GM18526 (cell line): ENCODE results near the gene AMACR.

Source experiments
- POLR2A ChIP-seq: IDR thresholded peaks from 3 replicates; pipeline ENCODE4 v1.6.1; 2011; ENCODE audit not compliant: insufficient read length; ENCODE audit errors: extremely low read depth

Gene AMACR

DNA sequence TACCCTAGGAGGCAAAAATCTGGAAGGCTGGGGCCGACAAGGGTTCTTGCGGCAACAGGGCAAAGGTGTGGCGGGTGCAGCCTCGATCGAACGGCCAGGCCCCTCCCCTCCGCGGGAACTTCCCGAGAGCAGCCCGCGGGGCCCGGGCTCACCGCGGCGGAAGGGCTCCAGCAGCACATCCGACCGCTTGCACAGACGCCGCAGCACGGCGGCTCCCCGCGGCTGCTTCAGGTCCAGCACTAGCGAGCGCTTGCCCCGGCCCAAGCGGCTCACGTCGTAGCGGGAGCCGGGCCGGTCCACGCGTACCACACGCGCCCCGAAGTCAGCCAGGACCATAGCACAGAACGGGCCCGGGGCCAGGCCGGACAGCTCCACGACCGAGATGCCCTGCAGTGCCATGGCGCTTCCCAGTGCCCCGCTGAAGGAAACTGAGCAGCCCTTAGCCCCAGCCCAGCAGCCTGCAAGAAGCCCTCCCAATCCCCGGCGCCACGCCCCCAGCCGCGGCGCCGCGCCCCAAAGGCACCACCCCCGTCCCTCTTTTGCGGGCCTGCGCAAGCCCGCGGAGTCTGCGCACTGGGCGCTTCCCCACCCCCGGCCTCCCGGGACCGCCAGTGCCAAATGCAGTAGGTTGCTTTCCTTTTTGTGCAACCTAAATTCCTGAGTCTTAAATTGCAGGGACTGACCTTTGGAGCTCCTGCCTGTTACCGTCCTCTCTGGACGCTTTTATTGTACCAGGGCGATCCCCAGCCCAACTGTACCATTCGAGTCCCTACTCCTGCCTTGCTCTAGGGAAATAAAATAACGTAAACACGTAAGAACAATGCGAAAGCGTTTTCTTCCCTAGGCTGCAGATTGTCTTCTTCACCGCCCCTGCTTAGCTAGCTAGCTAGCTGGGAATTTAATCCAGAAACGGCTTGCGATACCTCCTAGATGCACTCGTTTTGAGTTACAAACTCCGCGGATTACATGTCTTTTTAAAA, at the start of gene AMACR:
AMACR (minus strand) TSS at position 430 of the 980 bp plus-strand sequence; CDS start at position 399, 31 bp downstream.
- TF ChIP-seq POLR2A: peak; percentile 98

DNA sequence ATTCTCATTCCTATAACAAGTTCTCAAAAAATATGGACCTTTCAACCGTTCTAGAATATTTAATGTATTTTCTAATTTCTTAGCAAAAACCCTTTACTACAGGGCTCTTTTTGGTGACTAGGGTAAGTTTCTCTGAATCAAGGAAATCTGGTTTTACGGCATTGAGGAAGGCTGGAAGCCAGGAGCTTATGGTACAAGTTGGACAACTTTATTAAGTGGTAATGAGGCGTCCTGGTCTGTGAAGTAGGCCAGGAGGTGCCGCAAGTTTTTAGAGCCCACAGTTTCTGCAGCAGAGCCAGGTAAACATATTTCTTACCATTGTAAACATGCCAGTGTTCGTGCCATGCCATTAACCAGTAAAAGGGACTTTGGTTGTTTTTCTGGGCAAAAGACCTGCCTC, 49.7 kb upstream of the AMACR start:
- no peak for TF ChIP-seq POLR2A

DNA sequence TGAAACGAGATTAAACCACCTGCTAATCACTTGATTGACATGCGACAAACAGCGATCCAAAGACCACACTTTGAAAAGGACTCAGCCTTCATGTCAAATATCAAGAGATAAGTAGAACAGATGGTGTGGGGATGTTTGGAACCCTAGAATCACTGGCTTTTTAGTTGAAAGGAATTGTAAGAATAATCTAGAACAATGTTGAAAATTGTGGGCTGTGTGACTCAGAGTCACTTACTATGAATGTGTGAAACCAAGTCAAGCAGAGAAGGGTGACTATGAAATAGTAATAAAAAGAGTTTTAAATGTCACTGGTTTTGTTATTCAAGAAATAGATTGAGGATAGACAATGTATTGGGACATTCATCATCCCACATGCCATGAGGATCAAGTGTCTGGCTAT, 49.3 kb upstream of the AMACR start:
- TF ChIP-seq POLR2A: no peak

DNA sequence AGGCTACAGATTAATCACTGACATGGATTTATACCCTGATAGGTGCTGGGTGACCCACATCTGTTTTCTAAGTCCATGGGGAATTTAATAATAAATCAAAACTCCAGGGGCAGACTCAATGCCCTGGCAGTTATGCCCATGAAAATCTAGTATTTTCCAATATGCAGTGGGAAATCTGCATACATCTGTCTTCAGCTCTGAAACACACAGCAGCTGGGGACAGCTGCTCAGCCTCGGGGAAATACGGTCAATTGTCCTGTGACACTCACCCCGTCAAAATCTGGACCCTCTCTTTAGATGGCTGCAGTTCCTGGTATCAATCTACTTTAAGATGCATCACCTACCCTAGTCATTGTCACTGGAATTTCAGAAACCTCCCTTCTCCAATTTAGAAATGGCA, 47.8 kb upstream of the AMACR start:
- TF ChIP-seq POLR2A: no peak

DNA sequence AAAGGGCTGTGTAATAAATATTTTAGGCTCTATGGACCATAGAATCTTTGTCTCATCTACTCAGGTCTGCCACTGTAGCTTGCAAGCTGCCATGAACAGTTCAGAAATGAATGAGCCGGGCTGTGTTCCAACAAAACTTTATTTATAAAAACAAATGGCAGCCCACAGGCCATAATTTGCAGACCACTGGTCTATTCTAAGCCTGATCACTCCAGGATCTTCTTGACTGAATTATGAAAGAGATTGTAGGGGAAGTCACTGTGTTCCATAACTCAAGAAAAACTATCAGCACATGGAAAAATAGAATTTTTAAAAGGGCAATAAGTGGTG, 46.5 kb upstream of the AMACR start:
- no peak for TF ChIP-seq POLR2A

DNA sequence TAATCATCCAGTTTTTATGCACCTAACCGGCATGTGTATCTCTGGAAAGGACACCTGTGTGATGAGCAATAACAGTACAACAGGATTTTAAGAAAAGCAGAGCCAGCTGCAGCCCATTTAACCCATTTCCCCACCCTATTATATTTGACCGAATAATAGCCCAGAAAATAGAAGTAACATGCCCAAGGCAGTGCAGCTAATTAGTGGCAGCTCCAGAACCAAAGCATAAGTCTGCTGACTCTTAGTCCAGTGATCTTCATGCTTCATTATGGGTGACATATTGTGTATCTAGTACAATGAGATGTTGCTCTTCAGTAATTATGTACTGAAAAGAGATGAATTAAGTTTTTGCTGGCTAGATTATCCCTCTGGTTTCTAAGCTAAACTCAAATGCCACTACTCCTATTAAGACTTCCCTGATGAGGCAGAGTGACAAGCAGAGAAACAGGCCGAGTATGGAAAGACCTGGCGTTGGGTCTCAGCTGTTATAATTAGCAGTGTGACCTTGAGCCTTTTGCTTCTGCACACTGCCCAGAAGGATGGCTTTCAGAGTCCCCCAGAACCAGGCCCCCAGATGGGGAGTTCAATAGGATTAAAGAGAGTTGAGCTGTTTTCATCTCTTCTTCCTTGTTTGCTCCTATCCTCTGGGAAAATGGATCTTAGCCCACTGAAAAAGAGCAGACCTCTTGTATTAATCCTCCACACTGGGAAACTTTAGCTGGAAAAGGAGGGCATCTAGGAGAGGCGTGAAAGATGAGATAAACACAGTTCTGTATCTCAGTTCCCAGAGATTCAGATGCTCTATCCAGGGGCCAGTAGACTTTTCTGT, 45.9 kb upstream of the AMACR start:
- TF ChIP-seq POLR2A: no peak

DNA sequence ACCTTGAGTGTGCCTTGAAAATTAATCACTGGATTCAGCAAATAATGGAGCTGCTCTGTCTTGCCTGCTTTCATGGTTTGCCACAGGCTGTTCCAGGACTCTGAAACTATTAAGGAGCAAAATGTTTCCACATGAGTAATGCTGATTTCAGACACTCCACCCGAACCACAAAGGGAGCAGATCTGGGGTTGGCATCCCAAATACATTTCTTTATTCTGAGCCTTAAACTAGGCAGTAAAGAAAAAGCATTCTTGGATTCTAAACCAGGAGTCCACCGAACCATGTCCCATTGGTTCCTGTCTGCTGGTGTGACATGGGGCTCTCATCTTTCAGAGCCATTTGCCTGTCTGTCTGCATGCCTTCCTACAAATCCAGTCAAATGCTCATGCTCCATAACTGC, 45.3 kb upstream of the AMACR start:
- TF ChIP-seq POLR2A: no peak

DNA sequence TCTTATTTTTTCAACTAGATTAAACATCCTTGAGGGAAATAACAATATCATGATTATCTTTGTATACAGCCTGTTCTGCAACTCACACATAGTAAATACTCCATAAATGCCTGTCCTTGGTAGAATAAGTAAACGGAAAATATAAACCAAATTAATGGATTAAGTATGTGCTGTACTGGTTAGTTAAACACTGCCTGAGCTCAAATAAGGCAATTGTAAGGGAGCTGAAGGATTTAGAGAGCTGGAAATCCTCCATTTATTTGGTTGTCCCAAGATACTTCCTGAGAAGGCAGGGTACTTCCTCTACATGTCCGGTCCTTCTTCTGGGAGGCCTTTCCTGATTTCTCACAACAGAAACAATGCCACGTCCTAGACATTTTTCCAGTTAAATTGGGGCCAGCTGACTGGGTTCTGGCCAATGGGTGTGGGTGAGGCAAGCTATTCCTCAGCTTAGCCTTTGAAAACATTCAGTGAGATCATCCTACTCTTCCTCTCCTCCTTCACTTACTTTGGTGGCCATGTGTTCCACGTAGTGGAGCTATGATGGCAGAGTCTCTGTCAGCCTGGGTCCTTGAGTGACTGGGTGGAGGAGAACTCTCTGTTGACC, 43.6 kb upstream of the AMACR start:
- TF ChIP-seq POLR2A: no peak

DNA sequence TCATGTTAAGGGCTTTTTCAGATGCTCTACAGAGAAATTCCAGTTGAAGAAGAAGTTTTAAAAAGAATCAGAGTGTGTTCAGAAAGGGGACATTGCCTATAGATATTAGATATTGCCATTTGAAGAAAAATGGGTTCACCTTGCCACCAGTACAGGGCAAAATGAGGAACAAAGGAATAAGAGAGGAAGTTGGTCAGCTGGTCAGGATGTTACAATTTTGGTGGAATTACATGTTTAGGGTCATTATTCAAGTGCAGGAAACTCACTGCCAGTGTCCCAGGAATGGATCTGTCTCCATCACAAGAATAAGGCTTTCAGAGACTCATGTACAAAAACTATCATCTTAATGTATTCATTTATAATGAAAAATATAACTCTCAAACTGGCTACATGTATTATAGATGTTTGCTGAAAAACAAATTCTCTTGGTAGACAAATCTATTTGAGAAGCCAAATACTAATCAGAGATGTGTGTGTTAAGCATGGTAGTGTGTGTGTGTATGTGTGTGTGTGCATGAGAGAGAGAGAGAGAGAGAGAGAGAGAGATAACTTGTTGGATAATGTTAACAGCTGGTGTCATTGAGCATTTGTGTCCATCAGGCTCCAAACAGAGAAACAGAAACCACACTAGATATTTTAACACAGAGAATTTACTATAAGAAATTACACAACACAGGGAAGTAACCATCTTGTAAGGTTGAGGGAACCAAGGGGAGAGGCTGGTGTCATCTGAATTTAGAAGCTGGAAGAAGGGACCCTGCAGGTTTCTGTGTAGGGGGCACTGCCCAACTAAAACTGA, 40.1 kb upstream of the AMACR start:
- TF ChIP-seq POLR2A: no peak

DNA sequence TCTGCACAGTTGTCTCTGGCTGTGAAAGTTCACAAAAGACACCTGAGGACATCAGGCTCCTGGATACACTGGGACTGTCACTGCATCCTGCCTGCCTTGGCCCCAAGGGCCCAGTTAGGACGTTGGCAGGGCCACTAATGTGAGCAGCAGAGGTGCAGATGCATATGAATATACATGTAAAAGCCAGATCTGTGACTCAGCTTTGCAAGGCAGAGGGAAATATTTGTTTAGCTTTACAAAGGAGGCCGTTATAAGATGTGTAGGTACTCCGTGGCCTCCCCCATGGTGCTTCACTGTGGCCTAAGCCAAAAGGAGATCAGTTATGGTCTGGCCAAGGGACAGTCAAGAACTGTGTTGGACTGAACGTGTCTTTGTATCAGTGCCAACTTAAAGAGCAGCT, 39.3 kb upstream of the AMACR start:
- TF ChIP-seq POLR2A: no peak

DNA sequence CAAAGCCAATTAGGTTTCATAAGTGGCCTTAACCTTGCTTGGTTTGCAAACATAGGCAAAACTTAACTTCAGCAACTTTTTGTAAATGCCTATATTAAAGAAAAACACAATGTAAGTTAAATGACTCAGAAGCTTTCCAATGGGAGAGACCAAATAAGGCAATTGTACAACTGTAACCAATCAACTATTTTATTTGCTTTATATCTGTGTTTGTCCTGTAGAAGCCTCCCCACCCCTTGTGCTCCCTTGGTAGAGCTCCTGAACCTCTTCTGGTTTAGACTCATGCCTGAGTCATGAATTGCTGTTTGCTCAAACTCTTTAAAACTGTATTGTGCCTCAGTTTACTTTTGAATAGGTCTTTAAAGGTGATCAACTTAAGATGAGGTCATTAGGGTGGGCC, 38.1 kb upstream of the AMACR start:
- no peak for TF ChIP-seq POLR2A

DNA sequence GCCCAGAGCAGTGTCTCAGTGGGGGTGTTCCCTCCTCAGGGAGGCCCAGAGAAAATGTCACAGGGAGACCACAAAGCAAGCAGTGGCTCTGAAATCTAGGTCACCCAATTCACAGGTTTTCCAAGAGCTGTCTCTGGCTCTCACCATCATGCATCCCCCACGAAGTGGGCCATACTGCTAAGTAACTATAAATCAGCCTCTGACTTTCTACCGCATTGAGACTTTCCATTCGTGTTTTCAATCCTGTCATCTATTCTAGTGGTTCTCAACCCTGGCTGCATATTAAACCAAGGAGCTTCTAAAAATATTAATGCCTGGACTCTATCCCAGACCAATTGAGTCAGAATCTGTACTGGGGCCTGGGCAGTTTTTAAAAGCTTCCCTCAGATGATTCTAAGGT, 37.2 kb upstream of the AMACR start:
- TF ChIP-seq POLR2A: no peak

DNA sequence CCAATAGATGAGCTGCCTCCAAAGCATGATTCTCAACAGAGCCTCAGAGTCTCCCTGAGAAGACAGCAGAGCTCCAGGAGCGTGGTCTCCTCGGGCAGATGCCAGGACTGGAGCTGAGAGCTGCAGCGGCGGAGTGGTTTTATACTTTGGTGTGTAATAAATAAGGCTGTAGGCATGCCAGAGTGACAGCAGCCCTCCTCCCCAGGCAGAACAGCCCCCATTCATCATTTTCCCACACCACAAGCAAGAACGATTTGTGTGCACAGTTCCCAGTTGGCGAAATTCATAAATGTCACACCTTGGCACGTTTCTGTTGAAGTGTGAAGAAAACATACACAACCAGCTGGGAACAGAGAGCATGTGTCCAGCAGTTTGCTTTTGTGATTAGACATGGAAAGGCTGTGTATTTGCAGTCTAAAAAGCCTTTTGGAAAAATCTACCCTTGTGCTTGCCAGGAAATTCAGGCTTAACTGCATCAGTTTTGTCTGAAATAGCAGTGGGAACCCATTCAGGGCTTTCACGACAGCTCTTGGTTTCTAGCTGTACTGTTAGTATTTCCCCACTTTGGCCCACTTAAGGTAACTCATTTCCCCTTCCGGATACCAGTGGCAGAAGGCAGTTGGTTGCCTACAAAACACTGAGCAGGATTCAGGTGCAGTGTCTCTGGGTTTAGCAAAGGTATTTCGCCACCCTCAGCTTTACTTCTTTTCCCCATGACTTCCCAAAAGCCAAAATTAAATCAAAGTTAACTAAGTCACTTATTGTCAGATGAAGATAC, 35.4 kb upstream of the AMACR start, which contains the start of gene C1QTNF3:
C1QTNF3 (minus strand) TSS at position 115 of the 778 bp plus-strand sequence; CDS start at position 27, 88 bp downstream.
- no peak for TF ChIP-seq POLR2A

DNA sequence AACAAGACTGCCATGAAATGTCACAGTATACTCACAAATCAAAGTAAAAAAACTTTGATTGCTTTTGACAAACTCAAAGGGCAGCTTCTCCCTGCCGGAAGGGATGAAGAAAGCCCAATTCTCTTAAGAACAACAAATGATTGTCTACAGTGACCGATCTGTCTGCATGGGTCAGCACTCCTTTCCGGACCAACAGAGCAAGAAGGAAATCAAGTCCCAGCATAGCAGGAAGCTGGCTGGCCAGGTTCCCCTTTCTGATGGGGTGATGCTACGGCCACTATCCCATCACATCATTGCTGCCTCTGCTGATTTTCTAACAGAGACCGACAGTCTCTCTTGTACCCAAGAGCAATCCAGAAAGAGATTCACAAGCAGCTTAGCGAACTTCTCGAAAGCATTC, 34.5 kb upstream of the AMACR start:
- TF ChIP-seq POLR2A: no peak
